NCI-H146 (cell line): ENCODE measurements around the gene GNB1L.

ENCODE experiments used
- DNase-seq: peaks from one replicate; lab custom pipeline; 2025; lab: John Stamatoyannopoulos, UW

GNB1L gene

DNA sequence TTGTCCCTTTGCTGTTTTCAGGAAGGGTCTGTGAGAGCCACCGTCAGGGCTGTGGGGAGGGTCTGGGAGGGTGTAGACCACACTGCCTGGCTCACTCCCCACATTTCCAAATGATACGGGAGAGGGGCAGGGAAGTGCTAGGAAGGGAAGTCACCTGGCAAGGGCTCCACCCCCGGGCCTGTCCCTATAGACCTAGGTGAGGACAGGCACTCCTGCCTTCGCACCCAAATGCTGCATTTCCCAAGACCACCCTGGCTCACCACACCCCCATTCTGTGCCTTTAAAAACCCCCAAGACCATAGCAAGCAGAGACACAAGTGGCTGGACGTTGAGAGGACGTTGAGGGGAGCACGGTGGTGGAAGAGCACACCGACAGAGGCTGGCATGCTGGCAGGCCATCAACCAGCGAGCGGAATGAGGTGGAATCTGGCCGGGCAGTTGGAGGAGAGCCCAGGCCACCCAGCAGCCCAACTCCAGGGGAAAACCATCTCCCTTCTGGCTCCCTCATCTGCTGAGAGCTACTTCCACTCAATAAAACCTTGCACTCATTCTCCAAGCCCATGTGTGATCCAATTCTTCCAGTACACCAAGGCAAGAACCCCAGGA lies 45.7 kb downstream of the GNB1L start:
- DNase-seq, result no peak

DNA sequence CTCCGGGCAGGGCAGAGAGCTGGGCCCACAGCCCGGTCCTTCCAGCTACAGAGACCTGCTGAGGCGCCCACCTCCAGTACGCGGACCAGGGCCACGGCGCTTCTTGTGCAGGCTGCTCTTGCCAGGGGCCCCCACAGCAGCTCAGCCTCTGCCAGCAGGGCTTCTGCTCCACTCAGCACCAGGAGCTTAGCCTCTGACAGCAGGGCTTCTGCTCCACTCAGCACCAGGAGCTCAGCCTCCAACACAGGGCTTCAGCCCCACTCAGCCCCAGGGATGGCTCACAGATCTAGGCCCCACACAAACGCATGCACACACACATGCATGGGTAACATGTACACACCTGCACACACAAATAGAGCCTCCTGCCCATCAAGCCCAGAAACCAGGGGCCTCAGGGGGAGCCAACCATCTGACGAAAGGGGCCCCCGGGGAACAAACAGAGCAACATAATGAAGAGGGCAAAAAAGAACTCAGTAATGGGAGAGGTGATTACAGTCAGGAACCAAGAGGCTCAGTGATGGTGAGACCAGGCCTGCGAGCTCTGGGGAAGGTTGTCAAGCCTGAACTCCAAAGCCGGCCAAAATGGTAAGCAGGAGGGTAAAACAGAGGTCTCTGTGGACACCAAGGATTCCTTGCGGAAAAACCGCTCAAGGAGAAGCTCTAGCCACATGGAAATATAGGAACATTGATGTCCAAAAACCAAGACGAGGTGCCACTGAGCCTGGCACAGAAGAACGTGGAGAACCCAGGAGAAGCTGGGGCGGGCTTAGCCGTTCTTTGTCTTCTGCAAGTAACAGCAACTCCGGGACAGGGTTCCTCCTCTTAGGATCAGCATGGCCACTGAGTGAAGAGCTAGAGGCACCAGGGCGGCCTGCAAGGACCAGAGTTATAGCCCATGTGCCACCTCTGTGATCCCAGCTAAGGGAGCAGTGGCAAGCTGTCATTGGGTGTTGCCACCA lies 46.5 kb downstream of the GNB1L start:
- DNase-seq, result no peak

- no peak for DNase-seq
These were observed 47.3 kb downstream of the GNB1L start for GRCh38 chr22:19807161-19807913.

GRCh38 chr22:19806213-19807160 lies 48.2 kb downstream of the GNB1L start:
- no peak for DNase-seq

DNA sequence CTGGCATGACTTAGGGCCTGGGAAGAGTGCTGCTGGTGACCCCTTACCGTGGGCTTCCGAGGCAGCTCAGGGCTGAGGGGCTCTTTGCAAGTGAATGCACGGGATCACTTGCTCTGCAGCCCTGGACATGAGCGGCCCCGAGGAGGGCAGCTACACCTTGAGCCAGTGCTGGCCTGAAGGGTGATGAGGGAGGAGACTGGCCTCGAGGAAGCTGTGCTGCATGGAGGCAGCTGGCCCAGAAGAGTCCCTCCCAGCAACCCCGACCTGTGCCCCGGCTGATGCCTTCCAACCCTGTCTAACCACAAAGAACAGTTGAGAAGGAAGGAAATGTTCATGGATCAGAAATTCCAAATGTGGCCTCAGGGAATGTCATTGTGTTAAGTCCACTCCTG lies 48.9 kb downstream of the GNB1L start:
- DNase-seq, result no peak

DNA sequence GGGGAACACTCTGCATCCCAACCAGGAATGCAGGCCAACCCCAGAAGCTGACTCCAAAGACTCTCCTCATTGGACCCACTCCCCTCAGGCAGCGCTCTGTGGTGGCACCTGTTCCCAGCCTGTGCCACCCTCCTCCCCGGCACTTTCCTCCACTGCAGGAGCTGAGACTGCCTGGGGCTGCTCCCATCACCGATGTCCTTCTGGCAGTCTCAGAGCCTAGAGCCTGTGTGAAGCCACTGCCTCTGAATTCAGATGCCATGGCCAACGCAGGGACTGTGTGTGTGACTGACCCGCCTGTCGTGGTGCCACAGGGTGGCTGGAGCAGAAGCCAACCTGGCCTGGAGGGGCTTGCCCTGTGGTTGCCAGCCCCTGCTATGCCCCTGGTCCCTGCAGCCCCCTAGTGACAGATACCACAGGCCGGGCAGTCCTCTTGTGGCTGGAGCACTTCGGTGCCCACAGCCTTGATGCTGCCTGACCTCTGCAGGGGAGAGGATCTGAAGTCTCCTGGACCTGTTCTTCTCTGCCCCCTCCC lies 50.9 kb downstream of the GNB1L start:
- no peak for DNase-seq

GRCh38 chr22:19802894-19803735 lies 51.6 kb downstream of the GNB1L start:
- DNase-seq, result no peak

- DNase-seq, result no peak
These were observed 52.4 kb downstream of the GNB1L start for GRCh38 chr22:19802001-19802893.

DNA sequence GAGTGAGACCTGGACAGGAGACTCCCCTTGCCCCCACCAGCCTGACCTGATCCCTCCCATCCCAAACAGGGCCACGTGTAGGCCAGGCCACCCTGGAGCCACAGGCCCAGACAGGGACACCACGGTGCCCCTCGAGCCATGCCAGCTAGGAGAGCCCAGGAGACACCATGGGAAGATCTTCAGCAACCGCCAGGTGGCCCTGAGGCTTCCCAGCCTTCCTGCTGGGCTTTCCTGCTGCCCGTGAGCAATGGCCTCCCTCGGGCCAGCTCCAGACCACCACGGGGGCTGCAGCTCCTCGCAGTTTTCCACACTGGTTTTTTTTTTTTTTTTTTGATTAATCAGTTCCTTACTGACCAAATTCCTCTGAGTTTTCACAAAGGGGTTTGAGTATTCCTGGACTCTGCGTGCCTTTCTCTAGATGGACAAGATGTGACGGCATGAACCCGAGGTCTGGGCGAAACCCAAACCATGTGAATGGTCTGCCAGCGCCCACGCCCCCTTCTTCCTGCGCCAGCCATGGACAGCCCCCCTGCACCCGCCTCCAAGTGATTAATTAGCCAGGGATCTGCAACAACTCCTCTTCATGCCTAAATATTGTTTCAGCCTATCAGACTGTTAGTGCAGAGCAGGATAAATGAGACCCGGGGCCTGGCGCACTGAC lies 53.2 kb downstream of the GNB1L start:
- DNase-seq, result no peak

GRCh38 chr22:19800761-19801244 lies 53.9 kb downstream of the GNB1L start:
- no peak for DNase-seq

DNA sequence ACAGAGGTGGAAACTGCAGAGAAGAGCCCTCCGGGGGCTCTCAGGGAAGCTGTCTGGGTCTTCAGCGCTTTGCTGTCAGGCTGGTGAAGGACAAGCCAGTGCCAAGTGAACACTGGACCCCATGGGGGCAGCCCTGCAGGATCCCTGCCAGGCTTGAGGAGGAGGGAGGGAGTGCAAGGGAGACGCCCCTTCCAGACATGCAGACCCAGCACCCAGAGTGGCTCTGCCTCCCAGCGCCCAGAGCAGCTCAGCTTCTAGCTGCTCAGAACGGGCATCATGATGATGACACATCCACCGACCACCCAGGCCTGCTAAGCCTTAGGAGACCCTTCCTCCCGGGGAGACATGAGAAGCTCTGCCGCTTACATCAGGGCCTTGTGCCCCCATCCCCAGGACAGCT lies 54.4 kb downstream of the GNB1L start:
- no peak for DNase-seq

DNA sequence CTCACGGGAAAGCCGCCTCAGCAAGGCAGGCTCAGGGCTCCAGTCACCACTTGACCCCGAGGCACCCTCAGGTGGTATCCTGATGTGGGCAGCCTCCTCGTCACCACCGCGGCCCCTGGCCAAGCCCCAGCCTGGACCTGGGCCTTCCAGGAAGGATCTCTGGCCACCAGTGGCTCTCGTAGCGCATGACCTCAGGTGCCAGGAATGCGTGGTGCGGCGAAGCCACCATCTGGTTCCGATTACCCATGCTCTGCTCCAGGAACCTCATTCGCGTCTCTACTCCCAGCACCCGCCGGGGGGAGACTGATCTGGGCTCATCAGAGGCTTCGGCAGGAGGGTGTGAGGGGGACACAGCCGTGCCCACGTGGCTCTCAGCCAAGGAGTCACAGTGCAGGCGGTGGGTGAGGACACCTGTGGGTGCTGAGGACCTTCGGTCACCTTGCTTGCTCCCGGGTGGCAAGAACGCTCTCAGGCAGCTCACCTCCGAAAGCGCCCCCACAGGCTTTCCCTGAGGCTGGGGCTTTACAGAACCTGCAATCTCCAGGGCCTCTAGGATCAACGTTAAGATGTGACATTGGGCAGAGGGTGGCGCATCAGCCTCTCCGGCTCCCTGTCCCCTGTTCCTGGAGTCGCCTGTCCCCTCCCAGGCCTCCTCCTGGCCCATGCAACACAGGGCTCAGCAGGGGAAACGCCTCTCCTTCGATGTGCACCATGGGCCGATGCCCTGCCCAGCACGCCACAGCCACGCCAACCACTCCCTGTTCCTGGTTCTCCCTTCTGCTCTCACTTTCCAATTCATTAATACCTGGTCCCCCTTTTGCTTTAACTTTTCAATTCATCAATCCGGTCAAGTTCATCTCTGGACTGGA lies 55.1 kb downstream of the GNB1L start:
- no peak for DNase-seq

DNA sequence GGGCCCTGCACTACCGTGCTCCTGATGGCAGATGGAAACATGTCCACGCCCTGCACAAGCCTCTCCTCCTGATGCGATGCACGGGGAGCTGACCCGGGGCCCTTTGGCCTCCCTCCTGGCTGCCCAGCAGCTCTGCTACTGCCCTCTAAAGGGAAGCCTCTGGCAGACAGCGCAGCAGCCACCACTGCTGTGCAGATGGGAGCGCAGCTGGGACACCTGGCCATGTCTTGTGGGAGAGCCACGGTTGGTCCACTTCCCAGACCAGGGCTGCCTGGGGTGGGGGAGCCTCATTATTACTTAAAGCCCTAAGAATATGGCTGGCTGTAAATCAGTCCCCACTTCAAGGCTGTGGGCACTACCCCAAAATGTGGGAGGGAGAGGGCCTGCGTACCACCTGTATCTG lies 55.8 kb downstream of the GNB1L start:
- DNase-seq, result no peak

DNA sequence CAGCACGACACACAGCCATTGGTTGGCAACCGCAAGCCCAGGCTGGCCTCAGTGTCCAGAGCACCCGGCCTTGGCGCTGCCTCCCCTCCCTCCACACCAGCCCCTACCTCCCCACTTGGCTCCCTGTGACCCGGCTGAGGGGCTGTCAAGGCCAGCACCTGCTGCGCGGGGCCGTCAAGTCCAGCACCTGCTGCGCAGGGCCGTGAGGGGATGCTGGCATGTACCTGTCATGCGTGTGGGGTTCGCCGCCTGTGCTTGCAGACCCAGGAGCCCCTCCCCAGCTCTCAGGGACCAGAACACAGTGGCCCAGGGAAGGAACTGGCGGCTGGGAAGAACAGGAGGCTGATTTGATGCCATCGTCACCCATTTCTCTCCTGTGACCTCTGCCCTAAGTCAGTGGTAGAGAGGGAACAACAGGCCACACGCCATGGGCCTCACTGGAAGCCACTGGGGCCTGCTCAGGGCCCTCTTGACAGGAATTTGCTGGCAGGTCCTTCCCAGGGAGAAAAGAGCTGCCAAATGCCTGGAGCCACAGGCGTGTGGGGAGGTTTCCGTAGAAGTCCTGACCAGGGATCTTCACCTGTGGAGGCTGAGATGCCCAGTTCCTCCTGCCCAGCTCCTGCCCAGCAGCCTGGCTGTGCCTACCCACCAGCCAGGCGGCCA lies 56.5 kb downstream of the GNB1L start:
- DNase-seq, result no peak

- no peak for DNase-seq
These were observed 57.3 kb downstream of the GNB1L start for GRCh38 chr22:19797086-19798002.

DNA sequence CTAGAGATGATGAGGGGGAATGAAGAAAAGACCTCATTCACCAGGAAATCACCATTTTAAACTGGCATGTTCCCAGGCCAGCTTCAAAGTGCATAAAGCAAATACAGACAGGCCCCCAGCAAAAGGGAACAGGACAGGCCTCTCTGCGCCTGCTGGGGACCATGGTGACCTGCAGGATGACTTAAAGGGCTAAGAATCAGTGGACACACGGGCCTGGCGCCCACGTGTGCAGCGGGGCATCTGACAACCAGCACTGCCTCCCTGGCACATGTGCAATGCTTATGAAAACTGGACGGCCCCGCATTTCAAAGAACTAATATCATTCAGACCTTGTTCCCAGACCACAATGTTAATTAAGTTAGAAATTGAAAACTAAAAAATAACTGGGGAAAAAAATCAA lies 58.5 kb downstream of the GNB1L start:
- DNase-seq, result no peak
